Astrocyte of the spinal cord (primary cell): ENCODE data around the gene TAF1B.
A peak's percentile ranks its signal among the peaks of the same experiment; 100 is the strongest.

Experiments used
- DNase-seq: peaks from one replicate; pipeline ENCODE4 v3.0.0; 2011; ENCODE audit warnings: low read depth, low spot score
- H3K4me3 ChIP-seq: 2 replicates; pipeline ENCODE4 v1.5.1; 2011; ENCODE audit warnings: low read depth, mild to moderate bottlenecking, low read length, moderate library complexity
- in situ Hi-C: cut with HindIII; loops from 2 replicates; pipeline ENCODE4 v1.10.0; 2017; ENCODE audit warnings: low sequenced_read_pairs
- TF ChIP-seq, protein P1 (sequence below): IDR thresholded peaks from 2 replicates; pipeline ENCODE4 v1.5.1; 2012; ENCODE audit warnings: low read depth, mild to moderate bottlenecking, low read length, inconsistent platforms

Gene TAF1B

DNA sequence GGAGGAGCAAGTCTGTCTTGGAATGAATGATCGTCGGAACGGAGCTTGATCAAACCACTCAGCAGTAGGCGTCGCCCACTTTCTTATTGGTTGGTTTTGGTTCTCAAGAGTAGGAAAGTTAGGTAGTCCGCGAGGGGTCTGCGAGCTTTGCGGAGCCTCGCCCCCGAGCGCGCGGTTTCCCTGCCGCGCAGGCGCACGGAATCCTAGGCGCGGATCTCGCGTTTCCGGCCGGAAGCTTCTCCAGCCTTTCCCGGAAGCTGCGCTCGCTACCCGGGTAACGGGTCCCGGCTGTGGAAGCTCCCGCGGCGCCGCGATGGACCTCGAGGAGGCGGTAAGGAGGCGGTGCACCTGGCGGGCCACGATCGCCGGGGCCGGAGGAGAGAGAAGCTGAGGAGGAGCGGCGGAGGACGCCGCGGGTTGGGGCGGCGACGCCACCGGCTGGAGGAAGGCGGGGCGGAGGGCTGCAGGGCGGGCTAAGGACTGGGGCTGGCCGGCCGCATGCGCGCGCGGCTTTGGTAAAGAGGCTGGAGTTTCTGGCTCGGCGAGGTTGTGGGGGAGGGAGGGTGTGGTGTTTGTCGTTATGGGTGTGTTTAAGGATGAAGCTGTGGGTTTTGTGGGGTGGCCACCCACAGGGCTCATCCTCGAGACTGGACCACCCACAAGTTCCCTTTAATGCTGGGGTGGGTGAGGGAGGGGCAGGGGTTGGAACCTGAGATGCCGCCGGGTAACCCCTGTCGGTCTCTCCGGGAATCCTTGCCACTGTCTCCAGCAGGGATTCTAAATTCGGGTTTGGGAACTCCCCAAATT is at the start of gene TAF1B:
TSS of gene TAF1B (plus strand) at position 246 of the 807 bp plus-strand sequence. CDS start at position 314, 68 bp downstream.
- H3K4me3 ChIP-seq: peak within 1 kb of the TSS; percentile 73
- TF ChIP-seq, protein P1, sequence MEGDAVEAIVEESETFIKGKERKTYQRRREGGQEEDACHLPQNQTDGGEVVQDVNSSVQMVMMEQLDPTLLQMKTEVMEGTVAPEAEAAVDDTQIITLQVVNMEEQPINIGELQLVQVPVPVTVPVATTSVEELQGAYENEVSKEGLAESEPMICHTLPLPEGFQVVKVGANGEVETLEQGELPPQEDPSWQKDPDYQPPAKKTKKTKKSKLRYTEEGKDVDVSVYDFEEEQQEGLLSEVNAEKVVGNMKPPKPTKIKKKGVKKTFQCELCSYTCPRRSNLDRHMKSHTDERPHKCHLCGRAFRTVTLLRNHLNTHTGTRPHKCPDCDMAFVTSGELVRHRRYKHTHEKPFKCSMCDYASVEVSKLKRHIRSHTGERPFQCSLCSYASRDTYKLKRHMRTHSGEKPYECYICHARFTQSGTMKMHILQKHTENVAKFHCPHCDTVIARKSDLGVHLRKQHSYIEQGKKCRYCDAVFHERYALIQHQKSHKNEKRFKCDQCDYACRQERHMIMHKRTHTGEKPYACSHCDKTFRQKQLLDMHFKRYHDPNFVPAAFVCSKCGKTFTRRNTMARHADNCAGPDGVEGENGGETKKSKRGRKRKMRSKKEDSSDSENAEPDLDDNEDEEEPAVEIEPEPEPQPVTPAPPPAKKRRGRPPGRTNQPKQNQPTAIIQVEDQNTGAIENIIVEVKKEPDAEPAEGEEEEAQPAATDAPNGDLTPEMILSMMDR: peak; percentile 36
- in situ Hi-C loops: no loop called here
- peak; percentile 95 for DNase-seq

DNA sequence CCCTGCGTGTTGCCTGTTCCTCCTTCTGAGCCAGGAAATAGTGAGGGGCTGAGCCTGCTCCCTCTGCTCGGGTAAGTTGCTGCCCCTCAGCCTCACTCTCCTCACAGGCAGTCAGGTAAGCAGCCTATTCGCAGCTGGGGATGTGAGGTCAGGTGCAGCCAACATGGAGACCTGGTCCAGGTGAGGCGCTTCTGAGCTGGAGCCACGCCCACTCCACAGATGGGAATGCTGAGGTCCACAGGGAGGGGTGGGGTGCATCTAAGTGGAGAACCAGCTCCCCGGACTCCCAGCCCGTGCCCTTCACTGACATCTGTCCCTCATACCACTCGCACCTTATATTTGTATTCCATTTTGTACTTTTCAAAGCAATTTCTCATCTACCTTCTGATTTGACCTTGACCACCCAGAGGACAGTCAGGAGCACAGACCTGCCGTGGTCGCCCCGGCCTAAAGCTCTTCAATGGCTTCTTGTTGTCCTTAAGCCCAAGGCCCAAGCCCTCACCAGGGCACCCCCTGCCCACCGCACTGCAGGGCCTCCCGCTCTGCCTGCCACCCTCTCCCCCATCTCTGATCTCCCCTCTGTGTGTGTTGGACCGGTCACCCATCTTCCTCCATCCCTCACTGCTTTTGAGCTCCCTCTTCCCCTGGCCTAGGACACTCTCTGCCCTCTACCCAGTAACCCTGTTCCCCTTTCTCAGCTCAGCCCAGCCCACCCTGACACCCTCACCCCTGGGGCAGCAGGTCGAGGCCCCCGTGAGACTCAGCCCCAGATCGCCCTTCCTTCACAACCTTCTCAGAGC is 49.2 kb upstream of the TAF1B start:
- no peak for DNase-seq
- in situ Hi-C loops: no loop called here
- no peak overlapping the region for H3K4me3 ChIP-seq
- TF ChIP-seq, protein P1: no peak

DNA sequence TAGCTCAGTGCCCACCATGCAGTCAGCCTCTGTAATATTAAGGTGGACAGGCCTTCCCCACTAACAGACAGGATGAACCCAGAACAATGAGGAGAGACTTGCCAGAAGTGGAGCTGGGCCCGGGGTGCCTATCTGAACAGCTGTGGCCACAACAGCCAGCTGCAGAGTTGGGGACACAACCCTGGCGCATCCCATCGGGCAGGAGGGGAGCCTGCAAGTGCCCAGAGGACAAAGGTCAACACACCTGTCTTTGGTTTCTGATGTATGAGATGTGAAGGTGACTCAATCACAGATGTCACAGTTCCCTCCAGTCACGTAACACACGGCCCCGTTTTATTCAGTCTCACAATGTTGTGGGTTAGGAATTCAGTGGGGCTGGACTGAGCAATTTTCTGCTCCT is 48.2 kb upstream of the TAF1B start:
- TF ChIP-seq, protein P1: no peak
- H3K4me3 ChIP-seq: no peak overlapping the region
- no peak for DNase-seq
- in situ Hi-C loops: no loop called here

DNA sequence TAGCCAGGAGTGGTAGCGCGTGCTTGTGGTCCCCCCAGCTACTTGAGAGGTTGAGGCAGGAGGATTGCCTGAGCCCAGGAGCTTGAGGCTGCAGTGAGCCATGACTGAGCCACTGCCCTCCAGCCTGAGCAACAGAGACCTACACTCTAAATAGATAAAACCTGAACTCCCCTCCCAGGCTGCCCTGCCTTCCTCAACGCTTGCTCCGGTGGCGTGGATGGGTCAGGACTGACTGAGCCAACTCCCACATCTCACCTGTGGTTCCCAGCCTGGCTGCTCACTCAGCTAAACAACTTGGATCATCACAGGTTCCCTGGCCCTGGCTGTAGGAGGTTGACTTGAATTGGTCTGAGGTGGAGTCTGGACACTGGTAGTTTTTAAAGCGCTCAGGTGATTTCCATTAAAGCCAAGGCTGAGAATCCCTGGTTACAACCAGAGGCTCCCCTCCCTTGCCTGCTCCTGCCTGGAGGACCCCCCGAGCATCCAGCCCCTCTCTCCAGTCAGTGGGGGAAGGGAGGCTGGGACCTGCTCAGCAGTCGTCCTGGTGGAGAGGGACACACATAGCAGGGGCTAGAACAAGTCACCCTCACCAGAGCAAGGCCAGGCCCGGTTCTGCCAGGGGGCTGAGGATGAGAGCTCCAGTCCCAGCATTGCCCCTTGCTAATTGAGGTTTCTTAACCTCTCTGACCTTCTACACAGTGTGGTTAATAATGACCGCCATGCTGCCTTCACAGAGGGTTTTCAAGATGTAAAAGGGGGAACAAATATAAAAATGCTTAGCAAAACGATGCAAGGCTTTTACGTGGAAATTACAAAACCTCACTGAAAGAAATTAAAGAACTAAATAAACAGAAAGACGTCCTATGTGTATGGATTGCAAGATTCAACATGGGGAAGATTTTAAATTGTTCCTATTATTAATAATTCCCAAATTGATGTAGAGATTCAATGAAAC is 46.9 kb upstream of the TAF1B start:
- TF ChIP-seq, protein P1: peak; percentile 8
- DNase-seq: no peak
- in situ Hi-C loops: no loop called here
- H3K4me3 ChIP-seq: no peak overlapping the region

DNA sequence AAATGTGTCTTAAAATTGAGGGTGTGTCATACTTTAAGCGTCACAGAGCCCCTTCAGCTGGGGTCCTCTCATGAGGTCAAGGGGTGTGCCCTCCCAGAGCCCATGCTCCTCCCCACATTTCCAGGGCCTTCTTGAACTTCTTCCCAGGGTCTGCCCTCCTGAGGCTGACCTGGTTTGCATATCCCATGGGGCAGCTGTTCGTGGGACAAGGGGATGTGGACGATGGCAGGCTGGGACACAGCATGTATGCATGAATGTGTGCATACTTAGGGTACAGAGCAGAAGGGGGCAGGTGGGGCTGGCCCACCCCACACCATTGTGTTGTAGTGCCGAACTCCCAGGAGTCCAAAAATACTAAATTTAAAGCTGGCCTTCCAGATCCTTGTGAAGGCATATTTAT is 46.2 kb upstream of the TAF1B start:
- TF ChIP-seq, protein P1: no peak
- no peak overlapping the region for H3K4me3 ChIP-seq
- in situ Hi-C loops: no loop called here
- no peak for DNase-seq
